Activated T-helper 2 cell treated with anti-CD3 and anti-CD28 coated beads, Interferon-gamma antibody, Interleukin-2, Interleukin-4, amounts not matched to agents 10 μg/mL and 5 μg/mL and 100 μg/mL, durations not matched to agents 14 hours and 24 hours and 36 hours (primary cell): Measurements from ENCODE around the gene RNF183. TPM values are rescaled to one million over a fixed set of nuclear protein-coding genes. Genes with fewer than 3 reads are reported as not detected.
A peak's percentile ranks its signal among the peaks of the same experiment; 100 is the strongest.

Experiments
- DNase-seq: peaks from one replicate; pipeline ENCODE4 v3.0.0; 2021; ENCODE audit warnings: low spot score
- H3K27ac Mint-ChIP-seq: one replicate; pipeline ENCODE4 v1.8.0; 2021; ENCODE audit warnings: mixed read lengths
- H3K27me3 Mint-ChIP-seq: one replicate; pipeline ENCODE4 v1.8.0; 2021; ENCODE audit warnings: low read depth, mixed read lengths
- H3K36me3 Mint-ChIP-seq: one replicate; pipeline ENCODE4 v1.8.0; 2021; ENCODE audit warnings: low read depth, mixed read lengths
- H3K4me1 Mint-ChIP-seq: one replicate; pipeline ENCODE4 v1.8.0; 2021; ENCODE audit warnings: low read depth, mixed read lengths
- H3K4me3 Mint-ChIP-seq: one replicate; pipeline ENCODE4 v1.8.0; 2021; ENCODE audit warnings: low read depth, mild to moderate bottlenecking, moderate library complexity, mixed read lengths
- H3K9me3 Mint-ChIP-seq: one replicate; pipeline ENCODE4 v1.8.0; 2021; ENCODE audit warnings: mixed read lengths
- intact Hi-C: fragments of 100-400 bp; cut with micrococcal nuclease; formaldehyde crosslinking; loops from one replicate; pipeline ENCODE4 v1.15.1; 2023
- total RNA-seq: library from RNA; stranded (reverse); gene quantifications from 2 replicates; pipeline ENCODE4 v1.2.3, GENCODE V29; 2022

RNF183 gene, protein sequence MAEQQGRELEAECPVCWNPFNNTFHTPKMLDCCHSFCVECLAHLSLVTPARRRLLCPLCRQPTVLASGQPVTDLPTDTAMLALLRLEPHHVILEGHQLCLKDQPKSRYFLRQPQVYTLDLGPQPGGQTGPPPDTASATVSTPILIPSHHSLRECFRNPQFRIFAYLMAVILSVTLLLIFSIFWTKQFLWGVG
- total RNA-seq = 0.30 TPM in 1 of 2 replicates, not detected in the other

DNA sequence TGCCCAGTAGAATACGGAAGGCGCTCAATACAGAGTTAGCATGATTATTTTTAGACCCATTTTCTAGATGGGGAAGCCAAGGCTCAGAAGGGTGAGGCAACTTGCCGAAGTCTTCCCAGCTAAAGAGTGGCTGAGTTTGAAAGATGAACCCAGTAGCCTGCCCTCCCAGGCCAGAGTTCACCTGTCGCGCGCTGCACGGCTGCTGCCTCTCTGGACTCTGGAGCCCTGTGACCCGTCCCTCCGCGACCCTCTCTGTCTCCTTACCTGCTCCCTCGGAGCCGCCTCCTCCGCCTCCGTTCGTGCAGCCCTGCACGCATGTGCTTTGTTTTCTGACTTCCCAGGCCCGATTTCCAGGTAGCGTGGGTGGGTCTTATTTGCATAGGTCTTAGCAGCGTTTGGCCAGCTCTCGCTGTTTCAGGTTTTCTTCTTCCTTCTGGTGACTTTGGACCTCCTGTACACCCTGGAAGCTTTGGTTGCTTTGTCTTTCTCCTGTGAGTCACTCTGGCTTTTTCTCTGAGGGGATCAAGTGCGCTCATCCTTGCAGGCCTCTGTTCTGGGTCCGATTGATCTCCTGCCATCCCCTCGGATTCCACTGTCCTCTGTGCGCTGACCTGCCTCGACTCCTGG lies at the start of gene RNF183:
RNF183 (minus strand) TSS at position 585 of the 627 bp plus-strand sequence. CDS start 5,192 bp downstream, outside the sequence.
- peaks cover 22% of the 10 kb centered on the region for H3K27me3 Mint-ChIP-seq
- no peak within 1 kb of the TSS for H3K27ac Mint-ChIP-seq
- DNase-seq = no peak
- H3K4me3 Mint-ChIP-seq = no peak within 1 kb of the TSS
- H3K36me3 Mint-ChIP-seq = no peaks in the 10 kb centered on the region
- H3K9me3 Mint-ChIP-seq = no peaks in the 10 kb centered on the region
- intact Hi-C loops = no loop called here
- no peaks in the 10 kb centered on the region for H3K4me1 Mint-ChIP-seq

GRCh38 chr9:113352411-113352810 lies 49.2 kb upstream of the RNF183 start:
- intact Hi-C loops = loop anchor here (5.0 kb wide), 1 partner anchor 130 kb away; the partner anchor contains the start of genes FKBP15 and SLC31A1
- no peaks in the 10 kb centered on the region for H3K27me3 Mint-ChIP-seq
- peak overlapping the region; percentile 63 for H3K27ac Mint-ChIP-seq
- H3K4me3 Mint-ChIP-seq = no peak overlapping the region
- no peaks in the 10 kb centered on the region for H3K9me3 Mint-ChIP-seq
- peaks cover 32% of the 10 kb centered on the region for H3K4me1 Mint-ChIP-seq
- DNase-seq = no peak
- peaks cover 26% of the 10 kb centered on the region for H3K36me3 Mint-ChIP-seq

GRCh38 chr9:113352006-113352405 lies 48.8 kb upstream of the RNF183 start:
- H3K4me3 Mint-ChIP-seq = no peak overlapping the region
- peaks cover 26% of the 10 kb centered on the region for H3K36me3 Mint-ChIP-seq
- peaks cover 35% of the 10 kb centered on the region for H3K4me1 Mint-ChIP-seq
- no peaks in the 10 kb centered on the region for H3K9me3 Mint-ChIP-seq
- intact Hi-C loops = loop anchor here (5.0 kb wide), 1 partner anchor 130 kb away; the partner anchor contains the start of genes FKBP15 and SLC31A1
- peak overlapping the region; percentile 63 for H3K27ac Mint-ChIP-seq
- H3K27me3 Mint-ChIP-seq = no peaks in the 10 kb centered on the region
- DNase-seq = no peak

GRCh38 chr9:113350937-113351336 lies 47.8 kb upstream of the RNF183 start:
- no peaks in the 10 kb centered on the region for H3K9me3 Mint-ChIP-seq
- H3K4me1 Mint-ChIP-seq = peaks cover 35% of the 10 kb centered on the region
- intact Hi-C loops = loop anchor here (1.0 to 5.0 kb wide), 6 partner anchors 10 to 129 kb away; partner anchors contain the start of genes ALAD, C9orf43, FKBP15 and HDHD3
- H3K4me3 Mint-ChIP-seq = peak overlapping the region; percentile 88
- peak overlapping the region; percentile 97 for H3K27ac Mint-ChIP-seq
- peaks cover 20% of the 10 kb centered on the region for H3K36me3 Mint-ChIP-seq
- peak; percentile 52 for DNase-seq
- no peaks in the 10 kb centered on the region for H3K27me3 Mint-ChIP-seq

DNA sequence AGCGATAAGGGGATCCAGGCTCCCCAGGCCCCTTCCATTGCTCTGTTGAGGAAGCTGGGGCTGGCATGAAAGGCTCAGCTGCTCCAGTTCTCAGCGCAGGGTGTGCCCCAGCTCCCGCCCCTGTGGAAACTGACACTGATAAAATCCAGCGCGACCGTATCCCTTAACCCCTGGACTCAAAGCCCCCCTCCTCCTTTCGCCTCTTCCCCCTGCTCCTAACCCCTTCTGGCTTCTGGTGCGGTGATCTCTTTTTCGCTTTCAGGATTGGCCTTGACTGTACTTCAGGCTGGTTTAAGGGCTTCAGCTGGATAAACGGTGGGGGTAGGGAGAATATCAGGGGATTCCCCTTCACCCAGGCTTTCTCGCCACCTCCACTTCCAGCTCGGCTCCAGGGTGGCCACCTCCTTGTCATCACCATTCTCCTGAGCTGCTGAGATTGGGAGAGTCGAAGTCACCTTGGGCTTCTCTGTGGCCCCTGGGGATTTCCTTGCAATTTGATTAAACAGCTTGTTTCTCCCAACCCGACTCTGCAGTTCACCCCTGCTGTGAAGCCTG lies 47.0 kb upstream of the RNF183 start:
- intact Hi-C loops = loop anchor here (1.0 to 5.0 kb wide), 3 partner anchors 11 to 128 kb away; partner anchors contain the start of genes FKBP15, HDHD3 and SLC31A1
- peak overlapping the region; percentile 97 for H3K27ac Mint-ChIP-seq
- H3K9me3 Mint-ChIP-seq = no peaks in the 10 kb centered on the region
- peak overlapping the region; percentile 88 for H3K4me3 Mint-ChIP-seq
- H3K36me3 Mint-ChIP-seq = peaks cover 17% of the 10 kb centered on the region
- DNase-seq = peak; percentile 20
- peaks cover 41% of the 10 kb centered on the region for H3K4me1 Mint-ChIP-seq
- no peaks in the 10 kb centered on the region for H3K27me3 Mint-ChIP-seq

DNA sequence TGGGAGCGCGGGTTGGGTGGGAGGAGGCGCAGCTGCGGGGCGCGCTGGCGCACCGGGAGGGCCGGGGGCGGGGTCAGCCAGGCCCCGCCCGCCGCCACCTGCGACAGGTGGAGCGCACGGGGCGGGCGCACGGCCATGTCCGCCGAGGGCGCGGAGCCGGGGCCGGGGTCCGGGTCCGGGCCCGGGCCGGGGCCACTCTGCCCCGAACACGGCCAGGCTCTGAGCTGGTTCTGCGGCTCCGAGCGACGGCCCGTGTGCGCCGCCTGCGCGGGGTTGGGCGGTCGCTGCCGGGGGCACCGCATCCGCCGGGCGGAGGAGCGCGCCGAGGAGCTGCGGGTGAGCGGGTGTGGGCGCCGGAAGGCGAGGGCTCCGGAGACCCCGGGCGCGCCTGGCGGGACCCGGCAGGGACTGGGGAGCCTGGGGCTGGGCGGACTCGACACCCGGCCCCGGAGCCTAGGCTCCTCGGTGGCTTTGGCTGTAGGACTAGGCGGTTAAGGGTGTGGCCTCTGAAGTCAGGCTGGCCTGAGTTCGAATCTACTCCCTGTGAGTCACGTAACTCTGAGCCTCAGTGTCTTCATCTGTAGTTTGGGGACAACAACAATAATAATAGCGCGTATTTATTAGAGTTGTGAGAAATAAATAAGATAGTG lies 46.4 kb upstream of the RNF183 start, which contains the start of gene BSPRY:
BSPRY (plus strand) TSS at position 97 of the 650 bp plus-strand sequence; CDS start at position 136, 39 bp downstream.
- H3K27me3 Mint-ChIP-seq = no peaks in the 10 kb centered on the region
- DNase-seq = peak; percentile 43
- H3K36me3 Mint-ChIP-seq = peaks cover 14% of the 10 kb centered on the region
- H3K27ac Mint-ChIP-seq = peak within 1 kb of the TSS; percentile 97
- peaks cover 44% of the 10 kb centered on the region for H3K4me1 Mint-ChIP-seq
- H3K4me3 Mint-ChIP-seq = peak within 1 kb of the TSS; percentile 88
- intact Hi-C loops = loop anchor here (1.0 to 5.0 kb wide), 4 partner anchors 12 to 127 kb away; partner anchors contain the start of genes FKBP15, HDHD3 and SLC31A1
- H3K9me3 Mint-ChIP-seq = no peaks in the 10 kb centered on the region

DNA sequence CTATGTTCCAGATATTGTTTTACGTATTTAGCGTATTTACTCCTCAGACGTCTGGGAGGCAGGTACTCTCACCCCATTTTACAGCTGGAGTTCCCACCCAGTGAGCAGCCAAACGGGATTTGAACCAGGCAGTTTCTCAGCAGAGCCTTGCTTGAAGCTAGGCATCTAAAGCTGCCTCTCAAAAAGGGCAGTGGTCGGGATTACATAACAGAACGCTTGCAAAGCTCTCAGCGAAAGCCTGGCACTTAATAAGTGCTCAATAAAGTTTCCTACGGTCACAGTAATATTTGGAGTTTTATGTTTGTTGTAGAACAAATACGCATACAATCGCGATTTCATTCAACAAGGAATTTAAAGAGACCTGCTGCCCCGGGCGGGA lies 45.9 kb upstream of the RNF183 start:
- intact Hi-C loops = loop anchor here (2.0 kb wide), 1 partner anchor 40 kb away; no protein-coding TSS in a partner anchor
- H3K9me3 Mint-ChIP-seq = no peaks in the 10 kb centered on the region
- H3K27ac Mint-ChIP-seq = peak overlapping the region; percentile 66
- no peaks in the 10 kb centered on the region for H3K27me3 Mint-ChIP-seq
- peaks cover 11% of the 10 kb centered on the region for H3K36me3 Mint-ChIP-seq
- peaks cover 44% of the 10 kb centered on the region for H3K4me1 Mint-ChIP-seq
- H3K4me3 Mint-ChIP-seq = peak overlapping the region; percentile 79
- DNase-seq = no peak

DNA sequence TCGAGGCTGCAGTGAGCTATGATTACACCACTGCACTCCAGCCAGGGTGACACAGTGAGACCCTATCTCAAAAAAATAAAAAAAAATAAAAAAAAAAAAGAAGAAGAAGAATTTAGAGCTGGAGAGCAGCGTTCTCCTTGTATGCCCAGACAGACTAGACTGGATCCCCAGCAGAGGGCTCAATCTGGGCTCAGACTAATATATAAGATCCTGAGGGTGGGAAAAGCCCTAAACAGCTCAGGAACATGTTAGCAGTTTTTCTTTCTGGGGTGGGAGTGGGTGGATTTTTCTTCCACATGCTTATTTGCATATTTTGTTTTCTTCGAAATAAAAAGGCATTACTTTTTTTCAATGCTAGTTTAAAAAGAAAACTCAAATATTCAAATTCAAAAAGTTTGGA lies 45.3 kb upstream of the RNF183 start:
- Mint-ChIP-seq H3K4me3 (peak overlapping the region; percentile 41), H3K36me3 (peaks cover 10% of the 10 kb centered on the region), H3K27me3 (no peaks in the 10 kb centered on the region), H3K4me1 (peaks cover 48% of the 10 kb centered on the region), H3K9me3 (no peaks in the 10 kb centered on the region), H3K27ac (no peak overlapping the region)
- intact Hi-C loops = loop anchor here (2.0 kb wide), 1 partner anchor 40 kb away; no protein-coding TSS in a partner anchor
- no peak for DNase-seq

- Mint-ChIP-seq H3K36me3 (no peaks in the 10 kb centered on the region), H3K4me1 (peaks cover 48% of the 10 kb centered on the region), H3K4me3 (no peak overlapping the region), H3K27me3 (no peaks in the 10 kb centered on the region), H3K27ac (peak overlapping the region; percentile 34), H3K9me3 (no peaks in the 10 kb centered on the region)
- intact Hi-C loops = no loop called here
- DNase-seq = no peak
Measured at GRCh38 chr9:113345671-113346070, 42.5 kb upstream of the RNF183 start.

- no peak for DNase-seq
- Mint-ChIP-seq H3K4me1 (peaks cover 46% of the 10 kb centered on the region), H3K27me3 (no peaks in the 10 kb centered on the region), H3K9me3 (no peaks in the 10 kb centered on the region), H3K36me3 (no peaks in the 10 kb centered on the region), H3K4me3 (no peak overlapping the region), H3K27ac (peak overlapping the region; percentile 18)
- intact Hi-C loops = no loop called here
Measured at GRCh38 chr9:113345190-113345589, 42.0 kb upstream of the RNF183 start.

- Mint-ChIP-seq H3K27ac (peak overlapping the region; percentile 12), H3K4me1 (peaks cover 51% of the 10 kb centered on the region), H3K9me3 (no peaks in the 10 kb centered on the region), H3K4me3 (no peak overlapping the region), H3K27me3 (no peaks in the 10 kb centered on the region), H3K36me3 (no peaks in the 10 kb centered on the region)
- intact Hi-C loops = no loop called here
- DNase-seq = no peak
Measured at GRCh38 chr9:113343732-113344231, 40.6 kb upstream of the RNF183 start.

DNA sequence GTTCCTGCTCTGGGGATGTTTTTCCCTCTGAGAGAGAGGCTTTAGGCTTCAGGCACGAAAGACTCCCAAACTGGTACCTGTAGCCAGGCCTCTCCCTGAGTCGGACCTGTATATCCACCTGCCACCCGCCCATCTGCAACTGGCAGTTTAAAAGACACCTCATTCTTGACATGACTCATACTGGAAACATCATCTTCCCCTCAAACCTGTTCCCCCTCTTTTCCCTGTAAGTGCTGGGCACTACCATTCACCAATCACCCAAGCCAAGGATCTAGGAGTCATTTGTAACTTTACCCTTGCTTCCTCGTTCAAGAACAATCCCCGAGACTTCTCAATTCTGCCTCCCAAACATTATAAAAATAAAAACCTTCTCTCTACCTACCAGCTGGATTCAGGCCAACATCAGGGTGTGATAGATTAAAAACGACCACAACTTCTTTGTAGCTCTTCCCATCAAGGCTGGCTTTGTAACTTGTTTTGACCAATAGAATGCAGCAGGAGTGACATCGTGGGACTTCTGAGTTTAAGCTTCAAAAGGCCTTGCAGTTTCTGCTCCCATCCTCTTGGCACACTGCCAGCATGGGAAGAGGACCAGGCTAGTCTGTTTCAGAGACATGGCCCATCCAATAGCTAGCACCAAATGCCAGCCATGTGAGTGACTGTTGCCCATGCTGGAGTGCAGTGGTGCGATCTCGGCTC lies 38.7 kb upstream of the RNF183 start:
- no peaks in the 10 kb centered on the region for H3K36me3 Mint-ChIP-seq
- intact Hi-C loops = loop anchor here (2.0 kb wide), 4 partner anchors 35 to 69 kb away; partner anchors contain the start of genes ALAD, C9orf43, CDC26 and HDHD3
- H3K4me3 Mint-ChIP-seq = peak overlapping the region; percentile 50
- DNase-seq = no peak
- H3K9me3 Mint-ChIP-seq = no peaks in the 10 kb centered on the region
- peaks cover 40% of the 10 kb centered on the region for H3K4me1 Mint-ChIP-seq
- no peaks in the 10 kb centered on the region for H3K27me3 Mint-ChIP-seq
- H3K27ac Mint-ChIP-seq = peak overlapping the region; percentile 84
